Trophoblast cell (in vitro differentiated cells and primary cell): ENCODE measurements around the gene FGF3.

Experiments
- DNase-seq, 2 donors: peaks; one replicate each; pipeline ENCODE4 v3.0.0-alpha.2; 2016
- H2AFZ ChIP-seq: 2 replicates; pipeline ENCODE4 v1.6.1; 2013; ENCODE audit warnings: low read length, moderate library complexity, mild to moderate bottlenecking; ENCODE audit not compliant: insufficient read depth, poor library complexity
- H2AK5ac ChIP-seq: 2 replicates; pipeline ENCODE4 v1.6.1; 2013; ENCODE audit warnings: mild to moderate bottlenecking, low read length
- H2BK120ac ChIP-seq: 2 replicates; pipeline ENCODE4 v1.6.1; 2013; ENCODE audit warnings: low read length, mild to moderate bottlenecking, moderate library complexity; ENCODE audit not compliant: insufficient read depth, poor library complexity
- H2BK12ac ChIP-seq: 2 replicates; pipeline ENCODE4 v1.6.1; 2013; ENCODE audit warnings: mild to moderate bottlenecking, low read length, moderate library complexity
- H2BK5ac ChIP-seq: 2 replicates; pipeline ENCODE4 v1.6.1; 2013; ENCODE audit warnings: low read length, low read depth, moderate library complexity, mild to moderate bottlenecking; ENCODE audit not compliant: poor library complexity
- H3K14ac ChIP-seq: 2 replicates; pipeline ENCODE4 v1.6.1; 2013; ENCODE audit warnings: mild to moderate bottlenecking, low read length
- H3K18ac ChIP-seq: 2 replicates; pipeline ENCODE4 v1.6.1; 2013; ENCODE audit warnings: mild to moderate bottlenecking, low read length
- H3K23ac ChIP-seq: 2 replicates; pipeline ENCODE4 v1.6.1; 2013; ENCODE audit warnings: low read length
- H3K27ac ChIP-seq: 2 replicates; pipeline ENCODE4 v1.5.1; 2013; ENCODE audit warnings: low read depth, mild to moderate bottlenecking, inconsistent platforms, low read length, moderate library complexity
- H3K27me3 ChIP-seq: 2 replicates; pipeline ENCODE4 v1.6.1; 2013; ENCODE audit warnings: inconsistent platforms, mild to moderate bottlenecking, low read length, moderate library complexity; ENCODE audit not compliant: insufficient read depth
- H3K36me3 ChIP-seq, 2 experiments: 1 replicate in 1 of 2; 2 replicates in 1 of 2; pipeline ENCODE4 v1.6.1; 2013; ENCODE audit warnings: low read length in 2 of 2, mild to moderate bottlenecking in 2 of 2, moderate library complexity in 1 of 2; ENCODE audit not compliant: insufficient read depth in 2 of 2, control insufficient read depth in 1 of 2
- H3K4ac ChIP-seq: 2 replicates; pipeline ENCODE4 v1.6.1; 2013; ENCODE audit warnings: low read depth, mild to moderate bottlenecking, low read length, moderate library complexity
- H3K4me1 ChIP-seq, 2 experiments: 1 replicate in 1 of 2; 2 replicates in 1 of 2; pipeline ENCODE4 v1.6.1; 2013; ENCODE audit warnings: low read length in 2 of 2, mild to moderate bottlenecking in 2 of 2, moderate library complexity in 1 of 2; ENCODE audit not compliant: insufficient read depth in 2 of 2, control insufficient read depth in 1 of 2
- H3K4me2 ChIP-seq: 2 replicates; pipeline ENCODE4 v1.6.1; 2013; ENCODE audit warnings: inconsistent platforms, mild to moderate bottlenecking, low read length, moderate library complexity
- H3K4me3 ChIP-seq: 2 replicates; pipeline ENCODE4 v1.5.1; 2013; ENCODE audit warnings: mild to moderate bottlenecking, low read depth, low read length, inconsistent platforms
- H3K79me1 ChIP-seq: one replicate; pipeline ENCODE4 v1.6.1; 2013; ENCODE audit warnings: low read length
- H3K79me2 ChIP-seq: 2 replicates; pipeline ENCODE4 v1.6.1; 2013; ENCODE audit warnings: low read length, mild to moderate bottlenecking; ENCODE audit not compliant: control insufficient read depth, insufficient read depth, poor library complexity
- H3K9ac ChIP-seq: 2 replicates; pipeline ENCODE4 v1.6.1; 2013; ENCODE audit warnings: mild to moderate bottlenecking, low read length
- H3K9me3 ChIP-seq: 2 replicates; pipeline ENCODE4 v1.6.1; 2013; ENCODE audit warnings: low read depth, mild to moderate bottlenecking, control low read depth, inconsistent platforms, low read length; ENCODE audit not compliant: insufficient read depth
- H4K12ac ChIP-seq: 2 replicates; pipeline ENCODE4 v1.6.1; 2013; ENCODE audit warnings: low read depth, mild to moderate bottlenecking, low read length, moderate library complexity
- H4K8ac ChIP-seq: 2 replicates; pipeline ENCODE4 v1.6.1; 2013; ENCODE audit warnings: low read depth, mild to moderate bottlenecking, low read length, moderate library complexity
- H4K91ac ChIP-seq: one replicate; pipeline ENCODE4 v1.6.1; 2013; ENCODE audit warnings: low read depth, mild to moderate bottlenecking, low read length, moderate library complexity
- whole genome bisulfite sequencing: extraction: QIAGEN DNeasy Blood & Tissue Kit; methylation state at CpG from one replicate; pipeline ENCODE4 v1.1.7; 2013; ENCODE audit warnings: missing lambda C conversion rate; ENCODE audit not compliant: insufficient read length, insufficient coverage; ENCODE audit errors: extremely low coverage; 5-methylcytosine and 5-hydroxymethylcytosine counted together

Gene FGF3

GRCh38 chr11:69860244-69860643 is 41.0 kb upstream of the FGF3 start:
- no CpG with 5 or more reads among the region's 5 CpGs for WGBS
- no peaks in the 10 kb centered on the region for H3K36me3 ChIP-seq
- no peak overlapping the region for H3K14ac ChIP-seq

GRCh38 chr11:69859275-69859934 is 40.2 kb upstream of the FGF3 start:
- Histone ChIP-seq H2AK5ac (no peak overlapping the region), H3K27me3 (no peaks in the 10 kb centered on the region), H3K9me3 (no peaks in the 10 kb centered on the region), H3K79me1 (no peaks in the 10 kb centered on the region), H2BK12ac (no peak overlapping the region), H4K12ac (no peak overlapping the region), H3K18ac (no peak overlapping the region), H3K4me3 (no peak overlapping the region), H2BK5ac (no peak overlapping the region), H3K23ac (no peak overlapping the region), H3K4me1 (no peaks in the 10 kb centered on the region), H3K9ac (no peak overlapping the region), H2AFZ (no peak overlapping the region), H4K91ac (no peak overlapping the region), H3K79me2 (no peaks in the 10 kb centered on the region), H3K4ac (no peak overlapping the region), H3K36me3 (no peaks in the 10 kb centered on the region), H3K4me2 (no peak overlapping the region), H3K27ac (no peak overlapping the region), H3K14ac (no peak overlapping the region), H4K8ac (no peak overlapping the region), H2BK120ac (no peak overlapping the region)
- no peak for DNase-seq
- no CpG with 5 or more reads among the region's 12 CpGs for WGBS

More at GRCh38 chr11:69860244-69860643, 41.0 kb upstream of the FGF3 start:
- H4K91ac ChIP-seq, result no peak overlapping the region
- no peak overlapping the region for H4K12ac ChIP-seq
- no peak overlapping the region for H2BK120ac ChIP-seq
- H3K9me3 ChIP-seq, result no peaks in the 10 kb centered on the region
- no peak overlapping the region for H3K4me2 ChIP-seq
- H3K18ac ChIP-seq, result no peak overlapping the region
- no peak overlapping the region for H3K4me3 ChIP-seq
- H3K9ac ChIP-seq, result no peak overlapping the region
- no peak overlapping the region for H2AFZ ChIP-seq
- no peak for DNase-seq
- H2AK5ac ChIP-seq, result no peak overlapping the region
- H3K27ac ChIP-seq, result no peak overlapping the region
- no peaks in the 10 kb centered on the region for H3K27me3 ChIP-seq
- no peaks in the 10 kb centered on the region for H3K4me1 ChIP-seq
- H4K8ac ChIP-seq, result no peak overlapping the region
- no peak overlapping the region for H2BK12ac ChIP-seq
- no peak overlapping the region for H3K23ac ChIP-seq
- no peak overlapping the region for H2BK5ac ChIP-seq
- no peak overlapping the region for H3K4ac ChIP-seq
- H3K79me2 ChIP-seq, result no peaks in the 10 kb centered on the region
- no peaks in the 10 kb centered on the region for H3K79me1 ChIP-seq

GRCh38 chr11:69855421-69855820 is 36.2 kb upstream of the FGF3 start:
- Histone ChIP-seq H3K4ac (no peak overlapping the region), H3K27ac (no peak overlapping the region), H3K4me2 (no peak overlapping the region), H3K4me3 (no peak overlapping the region), H3K9ac (no peak overlapping the region), H3K79me1 (no peaks in the 10 kb centered on the region), H2BK5ac (no peak overlapping the region), H3K4me1 (no peaks in the 10 kb centered on the region), H3K27me3 (no peaks in the 10 kb centered on the region), H3K23ac (no peak overlapping the region), H3K36me3 (no peaks in the 10 kb centered on the region), H2BK120ac (no peak overlapping the region), H2BK12ac (no peak overlapping the region), H4K12ac (no peak overlapping the region), H4K8ac (no peak overlapping the region), H2AK5ac (no peak overlapping the region), H3K9me3 (peaks cover 3% of the 10 kb centered on the region), H3K14ac (no peak overlapping the region), H3K18ac (no peak overlapping the region), H3K79me2 (no peaks in the 10 kb centered on the region), H4K91ac (no peak overlapping the region), H2AFZ (no peak overlapping the region)
- DNase-seq, result no peak
- no CpG with 5 or more reads among the region's 3 CpGs for WGBS

GRCh38 chr11:69854713-69855112 is 35.5 kb upstream of the FGF3 start:
- H3K14ac ChIP-seq, result no peak overlapping the region
- no peak overlapping the region for H3K27ac ChIP-seq
- WGBS, result no CpG with 5 or more reads among the region's 2 CpGs
- no peaks in the 10 kb centered on the region for H3K79me1 ChIP-seq
- peak; percentile 32 to 68 for DNase-seq
- H3K4me2 ChIP-seq, result no peak overlapping the region
- no peak overlapping the region for H4K12ac ChIP-seq
- H4K8ac ChIP-seq, result no peak overlapping the region
- no peak overlapping the region for H3K4me3 ChIP-seq
- peaks cover 3% of the 10 kb centered on the region for H3K9me3 ChIP-seq
- no peaks in the 10 kb centered on the region for H3K36me3 ChIP-seq
- no peak overlapping the region for H3K23ac ChIP-seq
- no peak overlapping the region for H2AK5ac ChIP-seq
- H3K18ac ChIP-seq, result no peak overlapping the region
- H2AFZ ChIP-seq, result no peak overlapping the region
- H3K9ac ChIP-seq, result no peak overlapping the region
- no peaks in the 10 kb centered on the region for H3K79me2 ChIP-seq
- no peak overlapping the region for H2BK5ac ChIP-seq
- no peaks in the 10 kb centered on the region for H3K27me3 ChIP-seq
- no peak overlapping the region for H2BK12ac ChIP-seq
- no peak overlapping the region for H2BK120ac ChIP-seq
- H4K91ac ChIP-seq, result no peak overlapping the region
- no peak overlapping the region for H3K4ac ChIP-seq
- no peaks in the 10 kb centered on the region for H3K4me1 ChIP-seq
